Activated naive CD4-positive, alpha-beta T cell treated with anti-CD3 and anti-CD28 coated beads for 36 hours (primary cell): ENCODE measurements around the gene OR11H1. TPM values are rescaled to one million over a fixed set of nuclear protein-coding genes. Genes with fewer than 3 reads are reported as not detected.
"Not testable (repeated sequence)": the region's sequence is repeated elsewhere in the genome, so short reads cannot be mapped to it uniquely, and the experiment has no call there.

ENCODE experiments used
- CTCF ChIA-PET: fragments of 350-600 bp; sonication (Branson Sonifier 250); formaldehyde crosslinking; loops from one replicate; lab custom pipeline; 2021; ENCODE audit warnings: antibody characterized with exemption; lab: Charles Lee
- DNase-seq: peaks from one replicate; pipeline ENCODE4 v3.0.0-alpha.2; 2020
- H3K27ac Mint-ChIP-seq: one replicate; pipeline ENCODE4 v1.8.0; 2021; ENCODE audit warnings: mild to moderate bottlenecking, mixed read lengths
- H3K27me3 Mint-ChIP-seq: one replicate; pipeline ENCODE4 v1.8.0; 2021; ENCODE audit warnings: low read depth, mixed read lengths
- H3K36me3 Mint-ChIP-seq: one replicate; pipeline ENCODE4 v1.8.0; 2021; ENCODE audit warnings: low read depth, mixed read lengths
- H3K4me1 Mint-ChIP-seq: one replicate; pipeline ENCODE4 v1.8.0; 2021; ENCODE audit warnings: low read depth, mixed read lengths
- H3K4me3 Mint-ChIP-seq: one replicate; pipeline ENCODE4 v1.8.0; 2021; ENCODE audit warnings: mild to moderate bottlenecking, moderate library complexity, mixed read lengths
- H3K9me3 Mint-ChIP-seq: one replicate; pipeline ENCODE4 v1.8.0; 2021; ENCODE audit warnings: mixed read lengths
- intact Hi-C: fragments of 100-400 bp; cut with micrococcal nuclease; formaldehyde crosslinking; loops from one replicate; pipeline ENCODE4 v1.15.1; 2023
- total RNA-seq, 2 experiments: library from RNA; stranded (reverse); gene quantifications; one replicate each; pipeline ENCODE4 v1.2.3, GENCODE V29; 2021

OR11H1 gene, protein sequence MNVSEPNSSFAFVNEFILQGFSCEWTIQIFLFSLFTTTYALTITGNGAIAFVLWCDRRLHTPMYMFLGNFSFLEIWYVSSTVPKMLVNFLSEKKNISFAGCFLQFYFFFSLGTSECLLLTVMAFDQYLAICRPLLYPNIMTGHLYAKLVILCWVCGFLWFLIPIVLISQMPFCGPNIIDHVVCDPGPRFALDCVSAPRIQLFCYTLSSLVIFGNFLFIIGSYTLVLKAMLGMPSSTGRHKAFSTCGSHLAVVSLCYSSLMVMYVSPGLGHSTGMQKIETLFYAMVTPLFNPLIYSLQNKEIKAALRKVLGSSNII
- total RNA-seq: not detected

DNA sequence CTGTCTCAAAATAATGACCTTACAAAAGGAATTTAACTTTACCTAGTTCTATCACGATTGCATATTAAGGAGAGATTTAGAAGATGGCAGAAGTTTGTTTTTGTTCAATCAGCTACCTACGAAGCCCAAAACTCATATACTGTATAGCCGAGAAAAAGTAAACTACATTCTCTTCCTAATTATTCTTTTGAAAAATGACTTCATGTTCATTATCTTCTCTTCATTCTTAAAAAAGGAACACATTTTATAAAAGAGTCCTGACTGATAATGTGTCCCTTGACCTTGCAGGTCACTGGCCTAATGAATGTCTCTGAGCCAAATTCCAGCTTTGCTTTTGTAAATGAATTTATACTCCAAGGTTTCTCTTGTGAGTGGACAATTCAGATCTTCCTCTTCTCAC, at the start of gene OR11H1:
OR11H1 (plus strand) TSS at position 301 of the 400 bp plus-strand sequence; CDS start at position 301, 0 bp downstream.
- H3K4me1 Mint-ChIP-seq, H3K27ac Mint-ChIP-seq, intact Hi-C loops, CTCF ChIA-PET, DNase-seq, H3K36me3 Mint-ChIP-seq, H3K4me3 Mint-ChIP-seq, H3K27me3 Mint-ChIP-seq, H3K9me3 Mint-ChIP-seq: not testable (repeated sequence)

DNA sequence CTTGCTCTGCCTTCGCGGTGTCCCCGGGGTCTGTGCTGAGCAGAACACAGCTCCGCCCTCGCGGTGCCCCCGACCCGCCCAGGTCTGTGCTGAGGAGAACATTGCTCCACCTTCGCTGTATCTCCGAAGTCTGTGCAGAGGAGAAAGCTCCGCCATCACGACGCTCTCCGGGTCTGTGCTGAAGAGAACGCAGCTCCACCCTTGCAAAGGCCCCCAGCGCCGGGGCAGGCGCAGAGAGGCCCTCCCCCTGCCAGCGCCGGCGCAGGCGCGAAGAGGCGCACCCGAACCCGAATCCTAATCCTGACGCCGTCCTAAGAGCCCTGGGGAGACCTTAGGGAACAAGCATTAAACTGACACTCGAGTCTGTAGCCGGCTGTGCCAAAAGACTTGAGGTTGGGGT, 18.0 kb upstream of the OR11H1 start:
- H3K4me3 Mint-ChIP-seq, H3K36me3 Mint-ChIP-seq, H3K27me3 Mint-ChIP-seq, H3K9me3 Mint-ChIP-seq, DNase-seq, H3K4me1 Mint-ChIP-seq, H3K27ac Mint-ChIP-seq, CTCF ChIA-PET, intact Hi-C loops: not testable (repeated sequence)

DNA sequence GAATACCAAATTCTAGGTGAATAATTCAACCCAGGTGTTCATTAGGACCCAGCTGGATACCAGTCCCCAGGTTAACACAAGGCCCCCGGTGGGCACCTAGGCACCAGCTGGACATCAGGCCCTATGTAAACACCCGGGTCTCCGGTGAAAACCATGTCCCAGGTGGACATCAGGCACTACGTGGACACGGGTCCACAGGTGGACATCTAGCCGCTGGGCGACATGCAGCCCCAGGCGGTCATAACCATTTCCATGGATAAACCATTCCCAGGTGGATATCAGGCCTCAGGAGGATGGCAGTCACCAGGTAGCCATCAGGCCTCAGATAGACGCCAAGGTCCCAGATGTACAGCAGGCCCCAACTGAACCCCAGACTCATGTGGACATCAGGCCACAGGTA, 12.1 kb upstream of the OR11H1 start:
- H3K4me1 Mint-ChIP-seq, intact Hi-C loops, H3K9me3 Mint-ChIP-seq, DNase-seq, CTCF ChIA-PET, H3K27ac Mint-ChIP-seq, H3K4me3 Mint-ChIP-seq, H3K36me3 Mint-ChIP-seq, H3K27me3 Mint-ChIP-seq: not testable (repeated sequence)

DNA sequence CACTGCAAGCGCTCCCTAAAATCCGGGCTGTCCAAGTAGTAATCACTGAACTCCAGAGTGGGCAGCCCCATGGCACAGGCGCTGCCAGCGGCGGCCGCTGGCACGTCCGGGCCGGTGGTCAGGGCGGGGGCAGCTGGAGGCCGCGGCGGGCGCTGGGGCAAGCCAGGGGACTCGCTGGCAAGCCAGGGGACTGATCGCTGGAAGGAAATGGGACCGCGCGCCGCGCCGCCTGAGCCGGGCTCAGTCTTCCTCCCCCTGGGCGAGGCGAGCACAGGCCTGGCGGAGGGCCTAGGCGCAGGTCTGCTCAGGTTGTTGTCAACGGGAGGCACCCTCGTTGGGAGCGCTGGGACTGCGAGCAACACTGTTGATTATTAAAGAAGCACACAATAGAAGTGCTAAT, 25.8 kb downstream of the OR11H1 start:
- H3K4me1 Mint-ChIP-seq, H3K4me3 Mint-ChIP-seq, H3K27ac Mint-ChIP-seq, CTCF ChIA-PET, H3K27me3 Mint-ChIP-seq, DNase-seq, H3K9me3 Mint-ChIP-seq, H3K36me3 Mint-ChIP-seq, intact Hi-C loops: not testable (repeated sequence)

DNA sequence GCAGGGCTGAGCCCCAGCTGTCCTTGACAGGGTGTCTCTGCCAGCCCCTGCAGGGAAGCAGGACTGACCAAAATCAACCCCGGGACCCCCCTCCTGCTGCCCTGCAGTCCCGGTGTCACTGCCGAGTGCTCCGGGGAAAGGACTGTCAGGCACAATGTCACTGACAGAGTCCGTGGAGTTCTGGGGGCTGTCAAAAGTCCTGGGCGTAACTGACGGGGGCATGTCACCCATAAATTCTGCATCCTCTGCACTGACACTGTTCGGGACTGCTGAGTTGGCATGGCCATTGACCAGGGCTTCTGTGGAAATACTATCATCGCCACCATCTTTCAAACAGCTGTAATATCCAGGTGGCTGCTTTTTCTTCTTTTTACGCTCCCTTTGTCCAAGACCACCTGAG, 35.5 kb downstream of the OR11H1 start:
- CTCF ChIA-PET, H3K4me3 Mint-ChIP-seq, H3K9me3 Mint-ChIP-seq, DNase-seq, H3K27ac Mint-ChIP-seq, H3K36me3 Mint-ChIP-seq, intact Hi-C loops, H3K27me3 Mint-ChIP-seq, H3K4me1 Mint-ChIP-seq: not testable (repeated sequence)

DNA sequence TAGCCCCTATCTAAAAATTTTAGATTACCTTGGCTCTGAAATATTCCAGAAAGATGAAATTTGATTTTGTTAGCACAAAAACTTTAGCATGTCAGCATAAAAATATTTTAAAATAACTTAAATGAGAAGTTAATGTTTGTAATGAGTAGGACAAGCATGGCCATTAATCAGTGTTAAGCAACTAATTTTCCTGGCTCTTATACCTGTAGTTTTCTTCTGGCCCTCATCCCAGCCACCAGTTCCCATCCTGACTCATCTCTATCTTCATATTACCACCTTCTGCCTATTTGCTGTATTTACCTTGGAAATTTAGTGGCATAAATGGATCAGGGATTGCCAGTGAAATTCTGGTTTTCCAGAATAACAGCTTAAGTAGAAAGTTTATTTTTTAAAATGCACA, 37.1 kb downstream of the OR11H1 start:
- H3K36me3 Mint-ChIP-seq, CTCF ChIA-PET: not testable (repeated sequence)

More for the DNA sequence above, 37.1 kb downstream of the OR11H1 start:
- intact Hi-C loops, H3K27me3 Mint-ChIP-seq, H3K4me3 Mint-ChIP-seq, H3K9me3 Mint-ChIP-seq, H3K27ac Mint-ChIP-seq, H3K4me1 Mint-ChIP-seq, DNase-seq: not testable (repeated sequence)

Other genes with a start within 250 kb of the OR11H1 start
- not detected for gene POTEH, start 161.8 kb downstream of the OR11H1 start, total RNA-seq